Stimulated activated CD4-positive, alpha-beta T cell treated with anti-CD3 and anti-CD28 coated beads, TNF-alpha, amount 100 ng/mL, for 4 hours (primary cell): ENCODE data around the gene RPS6KC1.
"Not testable (repeated sequence)": the region's sequence is repeated elsewhere in the genome, so short reads cannot be mapped to it uniquely, and the experiment has no call there.

Source experiments
- DNase-seq, 3 experiments: peaks; one replicate each; pipeline ENCODE4 v3.0.0-alpha.2; 2020; ENCODE audit warnings: low read depth in 3 of 3

RPS6KC1 gene

DNA sequence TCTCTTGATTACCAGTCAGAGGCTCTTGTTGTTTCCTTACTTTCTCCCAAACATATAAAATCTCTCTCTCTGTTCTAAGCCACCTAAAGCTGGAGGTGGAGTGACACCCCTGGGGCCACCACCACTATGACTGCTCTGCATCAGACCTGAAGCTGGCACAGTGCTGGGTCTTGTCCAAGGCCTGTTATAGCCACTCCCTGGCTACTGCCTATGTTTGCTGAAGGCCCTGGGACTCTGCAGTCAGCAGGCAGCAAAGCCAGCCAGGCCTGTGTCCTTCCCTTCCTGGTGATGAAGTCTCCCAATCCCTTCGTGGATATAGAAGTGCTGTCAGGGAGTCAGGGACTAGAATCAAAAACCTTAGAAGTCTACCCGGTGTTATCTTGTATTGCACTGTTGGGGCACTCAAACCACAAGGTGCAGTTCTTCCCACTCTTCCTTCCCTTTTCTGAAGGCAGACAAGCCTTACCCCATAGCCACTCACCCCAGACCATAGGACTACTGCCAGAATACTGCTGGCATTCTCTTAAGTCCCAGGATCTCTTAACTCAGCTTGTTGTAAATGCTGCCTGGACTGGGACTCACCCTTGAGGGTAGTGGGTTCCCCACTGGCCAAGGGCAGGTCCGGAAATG lies 103.1 kb downstream of the RPS6KC1 start:
- no peak for DNase-seq

GRCh38 chr1:213159376-213159775 lies 108.3 kb downstream of the RPS6KC1 start:
- no peak for DNase-seq

DNA sequence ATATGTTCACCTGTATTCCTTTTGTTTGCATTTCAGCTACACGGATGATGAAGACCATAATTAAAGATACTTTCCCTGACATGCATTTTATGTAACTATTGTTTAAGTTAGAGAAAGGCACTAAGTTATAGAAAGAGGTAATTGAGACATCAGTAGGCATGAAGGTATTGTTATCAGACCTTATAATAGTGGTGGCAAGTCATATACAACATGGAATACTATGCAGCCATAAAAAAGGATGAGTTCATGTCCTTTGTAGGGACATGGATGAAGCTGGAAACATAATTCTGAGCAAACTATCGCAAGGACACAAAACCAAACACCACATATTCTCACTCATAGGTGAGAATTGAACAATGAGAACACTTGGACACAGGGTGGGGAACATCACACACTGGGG lies 109.4 kb downstream of the RPS6KC1 start:
- not testable (repeated sequence) for DNase-seq

- DNase-seq = no peak
Measured at GRCh38 chr1:213162338-213162737, 111.3 kb downstream of the RPS6KC1 start.

DNA sequence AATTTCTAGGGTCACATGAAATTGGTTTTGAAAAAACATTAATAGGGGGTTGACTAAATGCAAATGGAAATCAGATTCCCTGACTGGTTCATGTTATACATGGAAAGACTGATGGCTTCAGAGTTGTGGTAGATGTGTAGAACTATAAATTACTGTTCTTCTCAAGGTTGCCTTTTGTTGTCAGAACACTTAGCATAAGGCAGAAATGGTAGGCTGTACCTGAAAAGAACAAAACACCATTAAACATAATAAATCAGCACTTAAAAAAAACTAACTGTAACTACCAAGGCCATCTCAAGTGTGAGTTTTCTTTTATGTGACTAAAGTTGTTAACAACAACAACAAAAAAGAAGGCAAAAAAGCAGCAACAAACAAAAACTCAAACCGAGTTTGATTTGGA lies 111.8 kb downstream of the RPS6KC1 start:
- no peak for DNase-seq

GRCh38 chr1:213163278-213163711 lies 112.3 kb downstream of the RPS6KC1 start:
- no peak for DNase-seq

- DNase-seq = no peak
Measured at GRCh38 chr1:213164561-213164960, 113.5 kb downstream of the RPS6KC1 start.

DNA sequence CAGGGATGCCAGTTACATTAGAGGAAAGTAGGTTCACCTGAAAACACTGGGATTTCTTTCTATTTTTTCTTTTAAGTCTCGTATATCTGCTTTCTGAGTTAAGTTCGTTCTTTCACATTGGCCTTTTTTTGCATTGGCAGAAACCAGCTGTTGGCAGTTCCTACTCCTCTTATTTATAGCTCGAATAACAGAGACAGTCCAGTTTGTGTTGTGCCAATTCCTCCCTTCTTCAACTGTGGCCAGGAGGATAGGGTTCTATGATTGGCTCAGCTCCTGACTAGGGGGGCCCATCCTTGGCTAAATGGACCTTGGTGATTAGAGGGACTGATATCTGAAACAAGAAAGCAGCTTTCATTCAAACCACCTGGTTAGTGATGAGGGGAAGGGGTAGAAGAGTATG lies 115.8 kb downstream of the RPS6KC1 start:
- no peak for DNase-seq

GRCh38 chr1:213171711-213172110 lies 120.7 kb downstream of the RPS6KC1 start:
- DNase-seq = no peak

GRCh38 chr1:213176341-213176740 lies 125.3 kb downstream of the RPS6KC1 start:
- DNase-seq = no peak

DNA sequence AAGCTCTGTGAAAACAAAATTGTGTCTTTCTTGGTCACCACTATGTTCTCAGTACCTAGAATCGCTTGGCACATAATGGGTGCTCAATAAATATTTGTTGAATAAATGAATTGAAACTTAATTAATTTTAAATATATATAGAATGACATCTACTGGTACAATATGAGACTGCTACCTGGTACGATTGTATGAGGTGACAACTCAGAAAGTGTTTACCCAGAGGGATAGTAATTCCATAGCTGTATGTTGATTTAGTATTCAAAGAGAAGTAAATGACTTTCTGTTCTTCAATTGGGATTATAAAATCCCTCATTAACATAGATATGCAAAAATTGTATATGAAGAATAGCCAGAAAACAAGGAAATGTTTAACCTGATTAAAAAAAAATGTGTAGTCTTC lies 128.7 kb downstream of the RPS6KC1 start:
- DNase-seq = no peak

- no peak for DNase-seq
Measured at GRCh38 chr1:213180833-213181232, 129.8 kb downstream of the RPS6KC1 start.

GRCh38 chr1:213183036-213183672 lies 132.1 kb downstream of the RPS6KC1 start:
- DNase-seq = no peak

DNA sequence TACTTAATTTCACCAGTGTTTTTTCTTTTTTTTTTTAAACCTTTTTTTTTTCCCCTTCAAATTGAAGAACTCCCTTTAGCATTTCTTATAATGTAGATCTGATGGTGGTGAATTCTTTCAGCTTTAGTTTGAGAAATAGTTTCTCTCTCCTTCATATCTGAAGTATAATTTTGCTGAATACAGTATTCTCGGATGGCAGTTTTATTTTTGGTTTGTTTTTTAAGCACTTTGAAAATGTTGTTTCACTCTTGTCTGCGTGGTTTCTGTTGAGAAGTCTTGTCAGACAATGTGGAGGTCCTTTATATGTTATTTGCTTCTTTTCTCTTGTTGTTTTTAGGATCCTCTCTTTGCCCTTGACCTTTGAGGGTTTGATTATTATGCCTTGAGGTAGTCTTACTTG lies 135.1 kb downstream of the RPS6KC1 start:
- DNase-seq = no peak

GRCh38 chr1:213192026-213192425 lies 141.0 kb downstream of the RPS6KC1 start:
- no peak for DNase-seq

DNA sequence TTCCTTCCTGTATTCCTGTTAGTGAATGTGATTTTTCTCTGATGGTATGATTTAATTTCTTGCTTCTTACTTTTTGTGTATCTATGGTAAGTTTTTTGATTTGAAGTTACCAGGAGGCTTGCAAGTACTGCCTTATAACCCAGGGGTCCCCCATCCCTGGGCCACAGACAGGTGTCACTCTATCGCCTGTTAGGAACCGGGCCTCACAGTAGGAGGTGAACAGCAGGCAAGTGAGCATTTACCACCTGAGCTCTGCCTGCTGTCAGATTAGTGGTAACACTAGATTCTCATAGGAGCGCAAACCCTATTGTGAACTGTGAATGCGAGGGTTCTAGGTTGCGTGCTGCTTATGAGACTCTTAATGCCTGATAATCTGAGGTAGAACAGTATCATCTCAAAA lies 143.3 kb downstream of the RPS6KC1 start:
- no peak for DNase-seq

GRCh38 chr1:213194855-213195254 lies 143.8 kb downstream of the RPS6KC1 start:
- no peak for DNase-seq

GRCh38 chr1:213196328-213197054 lies 145.4 kb downstream of the RPS6KC1 start:
- not testable (repeated sequence) for DNase-seq

- DNase-seq = no peak
Measured at GRCh38 chr1:213200630-213201029, 149.6 kb downstream of the RPS6KC1 start.

GRCh38 chr1:213201380-213202155 lies 150.5 kb downstream of the RPS6KC1 start:
- no peak for DNase-seq

GRCh38 chr1:213211201-213211600 lies 160.2 kb downstream of the RPS6KC1 start:
- DNase-seq = no peak

- not testable (repeated sequence) for DNase-seq
Measured at GRCh38 chr1:213219076-213219475, 168.0 kb downstream of the RPS6KC1 start.
